ENCODE measurements around the gene JCAD.

DNA sequence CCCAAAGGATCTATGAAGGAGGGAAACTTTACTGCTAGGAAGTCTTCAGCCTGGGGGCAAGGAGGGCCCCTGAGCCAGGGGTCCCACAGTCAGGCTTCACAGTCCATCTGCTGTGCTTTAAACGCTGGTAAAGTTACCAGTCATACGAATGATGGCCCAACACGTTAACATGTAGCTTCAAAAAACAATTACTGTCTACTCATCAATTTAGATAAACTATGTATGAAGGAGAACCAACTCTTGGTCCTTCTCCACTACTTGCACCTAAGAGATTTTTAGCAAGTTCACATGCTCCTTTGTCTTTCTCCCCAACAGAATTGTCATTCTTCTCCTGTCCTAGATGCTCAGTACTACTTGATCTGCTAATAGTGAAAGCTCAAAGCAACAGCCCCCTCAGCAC is 16.6 kb downstream of the JCAD start:
- TF ChIP-seq CTCF (IDR thresholded peaks at IDR 0.05; ENCODE audit: insufficient read depth, low read depth, low read length) (no peak), EZH2 (IDR thresholded peaks at IDR 0.05; ENCODE audit: insufficient read depth, low read length) (no peak)

Measured in astrocyte (in vitro differentiated cells and primary cell).